Smooth muscle cell (in vitro differentiated cells): ENCODE measurements around the gene RABIF. TPM values are rescaled to one million over a fixed set of nuclear protein-coding genes. Genes with fewer than 3 reads are reported as not detected.
"Not testable (repeated sequence)": the region's sequence is repeated elsewhere in the genome, so short reads cannot be mapped to it uniquely, and the experiment has no call there.

Source experiments
- DNase-seq: peaks from one replicate; lab custom pipeline; 2025; ENCODE audit not compliant: unreplicated experiment; lab: John Stamatoyannopoulos, UW
- H2AFZ ChIP-seq: fragments of 200-600 bp; sonication (generic); 2 replicates; pipeline ENCODE4 v1.6.0; 2016; ENCODE audit warnings: antibody characterized with exemption, low read depth, mild to moderate bottlenecking
- H3F3A ChIP-seq: fragments of 200-600 bp; sonication (generic); 2 replicates; pipeline ENCODE4 v1.6.0; 2017; ENCODE audit warnings: antibody characterized with exemption, low read depth
- H3K27ac ChIP-seq: fragments of 200-600 bp; sonication (generic); 2 replicates; pipeline ENCODE4 v1.5.1; 2016; ENCODE audit warnings: low read depth, mild to moderate bottlenecking
- H3K27me3 ChIP-seq: fragments of 200-600 bp; sonication (generic); 2 replicates; pipeline ENCODE4 v1.6.1; 2016; ENCODE audit warnings: low read depth, mild to moderate bottlenecking
- H3K36me3 ChIP-seq: fragments of 200-600 bp; sonication (generic); 2 replicates; pipeline ENCODE4 v1.5.1; 2016; ENCODE audit warnings: low read depth
- H3K4me1 ChIP-seq: fragments of 200-600 bp; sonication (generic); 2 replicates; pipeline ENCODE4 v1.5.1; 2016; ENCODE audit warnings: low read depth
- H3K4me2 ChIP-seq: fragments of 200-600 bp; sonication (generic); 2 replicates; pipeline ENCODE4 v1.6.0; 2016; ENCODE audit warnings: mild to moderate bottlenecking
- H3K4me3 ChIP-seq: fragments of 200-600 bp; sonication (generic); 2 replicates; pipeline ENCODE4 v1.5.1; 2016; ENCODE audit warnings: mild to moderate bottlenecking
- H3K79me2 ChIP-seq: fragments of 200-600 bp; sonication (generic); 2 replicates; pipeline ENCODE4 v1.6.0; 2016; ENCODE audit warnings: low read depth, mild to moderate bottlenecking
- H3K9ac ChIP-seq: fragments of 200-600 bp; sonication (generic); 2 replicates; pipeline ENCODE4 v1.6.0; 2016; ENCODE audit warnings: low read depth
- H3K9me3 ChIP-seq: fragments of 200-600 bp; sonication (generic); replicated peaks from 2 replicates; pipeline ENCODE4 v1.5.1; 2016; ENCODE audit warnings: low read depth
- H4K20me1 ChIP-seq: fragments of 200-600 bp; sonication (generic); 2 replicates; pipeline ENCODE4 v1.6.0; 2016; ENCODE audit warnings: low read depth
- WGBS: methylation state at CpG from one replicate; pipeline ENCODE4 v1.1.7; 2016; ENCODE audit warnings: low lambda C conversion rate; 5-methylcytosine and 5-hydroxymethylcytosine counted together
- polyA plus RNA-seq: library from polyadenylated mRNA; unstranded; fragments of >200 nt; fragmentation: Nextera tagmentation; extraction: Ambion mirVana; gene quantifications from 2 replicates; pipeline ENCODE4 v1.2.1, GENCODE V29; 2016
- total RNA-seq: library from RNA; depleted of rRNA; stranded (reverse); fragments of >200 nt; gene quantifications from 2 replicates; pipeline ENCODE4 v1.2.3, GENCODE V29; 2014
- TF ChIP-seq, protein P1 (sequence below): fragments of 200-600 bp; sonication (generic); IDR thresholded peaks from 2 replicates; pipeline ENCODE4 v1.5.1; 2017; ENCODE audit warnings: borderline replicate concordance, mild to moderate bottlenecking, antibody characterized with exemption; ENCODE audit not compliant: insufficient read depth, poor library complexity, severe bottlenecking

Gene RABIF
- total RNA-seq (5.2 and 5.6 TPM in 2 replicates), polyA plus RNA-seq (6.9 and 9.8 TPM in 2 replicates)

DNA sequence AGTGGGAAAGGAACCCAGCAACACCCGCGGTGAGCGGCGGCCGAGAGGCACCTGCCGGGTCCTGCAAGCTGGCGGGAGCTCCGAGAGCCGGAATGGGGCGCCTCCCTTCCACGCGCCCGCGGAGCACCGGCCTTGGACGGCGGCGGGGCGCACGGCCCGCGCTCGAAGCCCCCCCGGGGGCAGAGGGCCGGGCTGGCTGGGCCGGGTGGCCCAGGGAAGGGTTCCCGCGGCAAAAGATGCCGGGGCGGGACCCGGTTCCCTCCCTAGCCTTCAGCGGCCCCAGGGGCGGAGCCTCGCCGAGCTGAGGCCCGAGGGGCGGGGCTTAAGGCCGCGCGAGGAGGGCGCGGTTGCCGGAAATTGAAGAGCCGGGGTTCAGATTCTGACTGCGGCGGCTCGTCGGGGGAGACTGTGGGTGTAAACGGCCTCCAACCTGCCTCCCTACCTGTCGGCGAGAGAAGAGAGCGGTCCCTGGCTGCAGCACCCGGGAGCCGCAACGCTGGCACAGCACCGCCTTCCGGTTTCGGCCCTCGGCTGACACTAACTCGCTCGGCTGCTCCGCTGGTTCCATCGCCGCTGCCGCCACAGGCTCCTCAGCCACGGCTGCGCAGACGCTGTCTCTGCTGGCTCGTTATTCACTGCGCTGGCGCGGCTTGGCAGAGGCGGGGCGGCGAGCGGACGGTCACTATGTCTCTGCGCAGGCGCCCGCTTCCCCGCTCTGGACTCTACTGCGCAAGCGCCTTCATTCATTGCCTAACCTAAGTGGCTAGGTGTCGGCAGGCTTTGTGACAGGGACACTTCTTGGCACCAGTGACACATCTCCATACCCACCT is at the start of gene RABIF:
RABIF (minus strand) TSS at position 619 of the 830 bp plus-strand sequence; CDS start at position 568, 51 bp downstream.
- TF ChIP-seq, protein P1, sequence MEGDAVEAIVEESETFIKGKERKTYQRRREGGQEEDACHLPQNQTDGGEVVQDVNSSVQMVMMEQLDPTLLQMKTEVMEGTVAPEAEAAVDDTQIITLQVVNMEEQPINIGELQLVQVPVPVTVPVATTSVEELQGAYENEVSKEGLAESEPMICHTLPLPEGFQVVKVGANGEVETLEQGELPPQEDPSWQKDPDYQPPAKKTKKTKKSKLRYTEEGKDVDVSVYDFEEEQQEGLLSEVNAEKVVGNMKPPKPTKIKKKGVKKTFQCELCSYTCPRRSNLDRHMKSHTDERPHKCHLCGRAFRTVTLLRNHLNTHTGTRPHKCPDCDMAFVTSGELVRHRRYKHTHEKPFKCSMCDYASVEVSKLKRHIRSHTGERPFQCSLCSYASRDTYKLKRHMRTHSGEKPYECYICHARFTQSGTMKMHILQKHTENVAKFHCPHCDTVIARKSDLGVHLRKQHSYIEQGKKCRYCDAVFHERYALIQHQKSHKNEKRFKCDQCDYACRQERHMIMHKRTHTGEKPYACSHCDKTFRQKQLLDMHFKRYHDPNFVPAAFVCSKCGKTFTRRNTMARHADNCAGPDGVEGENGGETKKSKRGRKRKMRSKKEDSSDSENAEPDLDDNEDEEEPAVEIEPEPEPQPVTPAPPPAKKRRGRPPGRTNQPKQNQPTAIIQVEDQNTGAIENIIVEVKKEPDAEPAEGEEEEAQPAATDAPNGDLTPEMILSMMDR, result no peak
- Histone ChIP-seq H4K20me1 (peaks cover 40% of the 10 kb centered on the region), H3K27ac (peak within 1 kb of the TSS; percentile 75), H3K79me2 (peaks cover 25% of the 10 kb centered on the region), H3K4me1 (peaks cover 14% of the 10 kb centered on the region), H3K36me3 (peaks cover 1% of the 10 kb centered on the region), H3F3A (peaks cover 10% of the 10 kb centered on the region), H3K27me3 (no peaks in the 10 kb centered on the region), H3K4me2 (peak within 1 kb of the TSS; percentile 88), H2AFZ (peak within 1 kb of the TSS; percentile 82), H3K4me3 (peak within 1 kb of the TSS; percentile 77), H3K9ac (peak within 1 kb of the TSS; percentile 45), H3K9me3 (no peaks in the 10 kb centered on the region)
- peak; percentile 90 for DNase-seq
- WGBS, result 1% methylated on average over 80 of the region's 84 CpGs

DNA sequence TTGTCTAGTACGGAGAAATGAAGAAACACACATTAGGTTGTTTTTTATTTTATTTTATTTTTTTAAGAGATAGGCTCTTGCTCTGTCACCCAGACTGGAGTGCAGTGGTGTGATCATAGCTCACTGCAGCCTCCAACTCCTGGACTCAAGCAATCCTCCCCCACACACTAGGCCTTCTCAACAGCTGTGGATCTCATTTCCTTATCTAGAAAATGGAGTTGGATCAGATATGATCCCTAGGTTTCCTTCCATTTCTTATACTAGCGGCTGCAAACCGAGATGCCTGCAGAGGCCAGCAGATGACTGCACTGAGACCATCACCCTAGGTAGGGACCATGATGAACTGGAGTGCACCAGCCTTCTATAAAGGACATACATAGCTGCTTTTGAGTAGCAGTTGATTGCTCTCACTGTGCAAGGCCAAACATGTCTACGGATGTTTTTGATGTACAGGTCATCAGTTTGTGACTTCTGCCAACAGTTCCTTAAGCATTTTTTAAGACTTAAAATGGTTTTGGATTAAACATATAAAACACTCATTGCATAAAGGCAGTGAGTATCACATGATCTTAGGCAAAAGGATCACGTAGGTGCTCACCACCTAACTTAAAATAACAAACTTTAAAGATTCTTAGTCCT is 49.5 kb upstream of the RABIF start:
- H3K36me3 ChIP-seq, result peaks cover 5% of the 10 kb centered on the region
- DNase-seq, result no peak
- no peaks in the 10 kb centered on the region for H3K4me1 ChIP-seq
- H3K4me2 ChIP-seq, result no peak overlapping the region
- H4K20me1 ChIP-seq, result no peaks in the 10 kb centered on the region
- no peak overlapping the region for H3K27ac ChIP-seq
- no peaks in the 10 kb centered on the region for H3K79me2 ChIP-seq
- H3K9me3 ChIP-seq, result no peaks in the 10 kb centered on the region
- H2AFZ ChIP-seq, result no peak overlapping the region
- H3K27me3 ChIP-seq, result no peaks in the 10 kb centered on the region
- H3K4me3 ChIP-seq, result no peak overlapping the region
- peaks cover 10% of the 10 kb centered on the region for H3F3A ChIP-seq
- H3K9ac ChIP-seq, result no peak overlapping the region
- TF ChIP-seq, protein P1, result no peak
- 87% methylated on average over 5 of the region's 5 CpGs for WGBS

DNA sequence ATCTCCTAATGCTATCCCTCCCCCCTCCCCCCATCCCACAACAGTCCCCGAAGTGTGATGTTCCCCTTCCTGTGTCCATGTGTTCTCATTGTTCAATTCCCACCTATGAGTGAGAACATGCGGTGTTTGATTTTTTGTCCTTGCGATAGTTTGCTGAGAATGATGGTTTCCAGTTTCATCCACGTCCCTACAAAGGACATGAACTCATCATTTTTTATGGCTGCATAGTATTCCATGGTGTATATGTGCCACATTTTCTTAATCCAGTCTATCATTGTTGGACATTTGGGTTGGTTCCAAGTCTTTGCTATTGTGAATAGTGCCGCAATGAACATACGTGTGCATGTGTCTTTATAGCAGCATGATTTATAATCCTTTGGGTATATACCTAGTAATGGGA is 47.5 kb upstream of the RABIF start:
- not testable (repeated sequence) for H3K27me3 ChIP-seq, H3K9me3 ChIP-seq, DNase-seq, H3K4me2 ChIP-seq, H2AFZ ChIP-seq, H3F3A ChIP-seq, H3K79me2 ChIP-seq, H3K4me3 ChIP-seq, H4K20me1 ChIP-seq, H3K27ac ChIP-seq, H3K36me3 ChIP-seq, H3K9ac ChIP-seq, H3K4me1 ChIP-seq
- WGBS, result 83% methylated on average over 1 of the region's 6 CpGs

DNA sequence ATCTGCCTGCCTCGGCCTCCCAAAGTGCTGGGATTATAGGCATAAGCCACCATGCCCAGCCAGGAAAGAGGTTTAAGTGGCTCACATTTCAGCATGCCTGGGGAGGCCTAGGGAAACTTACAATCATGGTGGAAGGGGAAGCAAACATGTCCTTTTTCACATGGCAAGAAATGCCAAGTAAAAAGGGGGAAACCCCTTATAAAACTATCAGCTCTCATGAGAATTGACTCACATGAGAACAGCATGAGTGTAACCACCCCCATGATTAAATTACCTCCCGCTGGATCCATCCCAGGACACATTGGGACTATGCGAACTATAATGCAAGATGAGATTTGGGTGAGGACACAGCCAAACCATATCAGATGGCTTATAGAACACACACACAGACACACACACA is 46.9 kb upstream of the RABIF start:
- H3K79me2 ChIP-seq, result no peaks in the 10 kb centered on the region
- no peaks in the 10 kb centered on the region for H4K20me1 ChIP-seq
- H3K4me3 ChIP-seq, result no peak overlapping the region
- no peak overlapping the region for H3K9ac ChIP-seq
- no peaks in the 10 kb centered on the region for H3K9me3 ChIP-seq
- DNase-seq, result no peak
- H3F3A ChIP-seq, result peaks cover 6% of the 10 kb centered on the region
- WGBS, result 82% methylated on average over 3 of the region's 3 CpGs
- no peak overlapping the region for H3K27ac ChIP-seq
- no peak overlapping the region for H2AFZ ChIP-seq
- no peaks in the 10 kb centered on the region for H3K36me3 ChIP-seq
- H3K4me1 ChIP-seq, result no peaks in the 10 kb centered on the region
- TF ChIP-seq, protein P1, result no peak
- H3K27me3 ChIP-seq, result no peaks in the 10 kb centered on the region
- H3K4me2 ChIP-seq, result no peak overlapping the region
